Measurements from ENCODE around the gene GEN1.
"Not testable (repeated sequence)": the region's sequence is repeated elsewhere in the genome, so short reads cannot be mapped to it uniquely, and the experiment has no call there.

Gene GEN1

GRCh38 chr2:17798338-17798737, 44.4 kb downstream of the GEN1 start:
- DNase-seq, result no peak

GRCh38 chr2:17799301-17800120, 45.6 kb downstream of the GEN1 start:
- DNase-seq, result no peak

- DNase-seq, result no peak
Observed at GRCh38 chr2:17800219-17800618, 46.3 kb downstream of the GEN1 start.

GRCh38 chr2:17800693-17801458, 46.9 kb downstream of the GEN1 start:
- no peak for DNase-seq

- DNase-seq, result no peak
Observed at GRCh38 chr2:17803497-17803896, 49.6 kb downstream of the GEN1 start.

- DNase-seq, result no peak
Observed at GRCh38 chr2:17804358-17804757, 50.4 kb downstream of the GEN1 start.

- no peak for DNase-seq
Observed at GRCh38 chr2:17805166-17805565, 51.2 kb downstream of the GEN1 start.

GRCh38 chr2:17805717-17806363, 51.9 kb downstream of the GEN1 start:
- DNase-seq, result no peak

- peak; percentile 63 for DNase-seq
Observed at GRCh38 chr2:17813010-17813741, 59.2 kb downstream of the GEN1 start.

GRCh38 chr2:17813742-17814473, 60.0 kb downstream of the GEN1 start:
- DNase-seq, result peak; percentile 71

- no peak for DNase-seq
Observed at GRCh38 chr2:17814601-17815000, 60.7 kb downstream of the GEN1 start.

- no peak for DNase-seq
Observed at GRCh38 chr2:17815468-17816184, 61.7 kb downstream of the GEN1 start.

- DNase-seq, result no peak
Observed at GRCh38 chr2:17816396-17817245, 62.7 kb downstream of the GEN1 start, which contains the start of gene MSGN1. Gene MSGN1, plus strand, starts transcription at chr2:17816460. Its CDS starts 59 bp downstream, at chr2:17816519.

GRCh38 chr2:17818235-17818815, 64.4 kb downstream of the GEN1 start:
- DNase-seq, result no peak

GRCh38 chr2:17821080-17821479, 67.1 kb downstream of the GEN1 start:
- no peak for DNase-seq

- DNase-seq, result no peak
Observed at GRCh38 chr2:17821535-17822444, 67.9 kb downstream of the GEN1 start.

GRCh38 chr2:17822445-17823117, 68.6 kb downstream of the GEN1 start:
- DNase-seq, result no peak

GRCh38 chr2:17823646-17824045, 69.7 kb downstream of the GEN1 start:
- DNase-seq, result not testable (repeated sequence)
